ENCODE measurements around the gene VGLL3.

GRCh38 chr3:87001473-87002098 is 10.6 kb upstream of the VGLL3 start:
- no peak for TF ChIP-seq CTCF (IDR thresholded peaks at IDR 0.05)
- no peak for TF ChIP-seq POLR2AphosphoS5 (IDR thresholded peaks at IDR 0.05; ENCODE audit: low read depth, low read length)
- TF ChIP-seq SIN3A (IDR thresholded peaks at IDR 0.05; ENCODE audit: borderline replicate concordance, insufficient read depth, low read depth, low read length): no peak
- TF ChIP-seq REST (IDR thresholded peaks at IDR 0.05; ENCODE audit: insufficient read depth in 1 of 2, low read depth in 2 of 2, low read length in 1 of 2): no peak
- TF ChIP-seq TCF7L2 (IDR thresholded peaks at IDR 0.05; ENCODE audit: low read depth, low read length): no peak
